Fibroblast of lung (primary cell): Measurements from ENCODE around the gene PRRG3. TPM values are rescaled to one million over a fixed set of nuclear protein-coding genes. Genes with fewer than 3 reads are reported as not detected.

Source experiments
- DNase-seq, 2 donors: peaks; one replicate each; pipeline versions ENCODE4 v3.0.0 to v3.0.0-alpha.2; 2010; ENCODE audit warnings: low read depth in 2 of 2
- H2AFZ ChIP-seq: 2 replicates; pipeline ENCODE4 v1.5.1; 2012; ENCODE audit warnings: low read length, control low read depth, inconsistent platforms
- H3K27ac ChIP-seq: 2 replicates; pipeline ENCODE4 v1.5.1; 2011; ENCODE audit warnings: low read length, control low read depth; ENCODE audit not compliant: insufficient read depth
- H3K27me3 ChIP-seq: 2 replicates; pipeline ENCODE4 v1.5.1; 2011; ENCODE audit warnings: mild to moderate bottlenecking, low read length; ENCODE audit not compliant: control insufficient read depth, insufficient read depth
- H3K36me3 ChIP-seq: 2 replicates; pipeline ENCODE4 v1.5.1; 2011; ENCODE audit warnings: low read length; ENCODE audit not compliant: control insufficient read depth, insufficient read depth
- H3K4me1 ChIP-seq: 2 replicates; pipeline ENCODE4 v1.5.1; 2011; ENCODE audit warnings: low read length; ENCODE audit not compliant: control insufficient read depth, insufficient read depth; ENCODE audit errors: extremely low read depth
- H3K4me2 ChIP-seq: 2 replicates; pipeline ENCODE4 v1.5.1; 2011; ENCODE audit warnings: low read length, control low read depth; ENCODE audit not compliant: insufficient read depth; ENCODE audit errors: extremely low read depth
- H3K4me3 ChIP-seq, 4 experiments: fragments of 200-600 bp in 1 of 4; sonication (generic) in 1 of 4; replicated peaks in 1 of 4; 2 replicates each; pipeline ENCODE4 v1.5.1; 2011 to 2016; ENCODE audit warnings: low read length in 4 of 4, low read depth in 3 of 4, mild to moderate bottlenecking in 3 of 4, control low read depth in 2 of 4, inconsistent platforms in 1 of 4, mixed read lengths in 1 of 4; ENCODE audit not compliant: insufficient read depth in 1 of 4; ENCODE audit errors: control extremely low read depth in 1 of 4
- H3K79me2 ChIP-seq: 2 replicates; pipeline ENCODE4 v1.5.1; 2012; ENCODE audit warnings: mild to moderate bottlenecking, low read length, inconsistent platforms; ENCODE audit not compliant: control insufficient read depth, insufficient read depth
- H3K9ac ChIP-seq: 2 replicates; pipeline ENCODE4 v1.5.1; 2011; ENCODE audit warnings: mild to moderate bottlenecking, low read length, control low read depth; ENCODE audit not compliant: insufficient read depth
- H3K9me3 ChIP-seq: 2 replicates; pipeline ENCODE4 v1.5.1; 2012; ENCODE audit warnings: low read depth, low read length; ENCODE audit not compliant: control insufficient read depth, insufficient read depth
- H4K20me1 ChIP-seq: 2 replicates; pipeline ENCODE4 v1.5.1; 2011; ENCODE audit warnings: low read length; ENCODE audit not compliant: control insufficient read depth, insufficient read depth; ENCODE audit errors: extremely low read depth
- CTCF ChIP-seq, 2 donors: IDR thresholded peaks in 1 of 2; conservative IDR thresholded peaks in 1 of 2; 1 replicate in 1 of 2; 2 replicates in 1 of 2; pipeline ENCODE4 v1.5.1; 2011 to 2012; ENCODE audit warnings: low read length in 2 of 2, control low read depth in 1 of 2, inconsistent platforms in 1 of 2, low read depth in 1 of 2, mild to moderate bottlenecking in 1 of 2
- EZH2 ChIP-seq: IDR thresholded peaks from 2 replicates; pipeline ENCODE4 v1.5.1; 2012; ENCODE audit warnings: low read length, control low read depth, mild to moderate bottlenecking; ENCODE audit errors: missing control alignments
- polyA plus RNA-seq, 2 donors: library from polyadenylated mRNA; depleted of rRNA in 1 of 2; stranded (reverse) in 1 of 2; unstranded in 1 of 2; fragments of >200 nt; gene quantifications; 2 replicates each; pipeline ENCODE4 v1.2.1, GENCODE V29; 2011 to 2012; ENCODE audit warnings: missing spikeins in 1 of 2
- total RNA-seq: library from RNA; depleted of rRNA; stranded (reverse); fragments of >200 nt; gene quantifications from 2 replicates; pipeline ENCODE4 v1.2.1, GENCODE V29; 2014

The PRRG3 gene
- total and polyA plus RNA-seq, 2 donors (not counting 1 experiment from before 2014, with no cell fraction given), result 0.66 TPM; not detected in 1

GRCh38 chrX:151723156-151723760, 28.0 kb downstream of the PRRG3 start:
- DNase-seq, result no peak
- Histone ChIP-seq H3K79me2 (no peaks in the 10 kb centered on the region), H2AFZ (no peak overlapping the region), H3K9ac (no peak overlapping the region), H3K4me1 (no peaks in the 10 kb centered on the region), H3K36me3 (no peaks in the 10 kb centered on the region), H3K27me3 (no peaks in the 10 kb centered on the region), H3K9me3 (no peaks in the 10 kb centered on the region), H3K4me3 (no peak overlapping the region), H4K20me1 (no peaks in the 10 kb centered on the region), H3K4me2 (no peak overlapping the region), H3K27ac (no peak overlapping the region)
- TF ChIP-seq CTCF (conservative IDR thresholded peaks at IDR 0.05 in 1 of 2, IDR thresholded peaks at IDR 0.05 in 1 of 2; ENCODE audit: low read depth in 1 of 2, low read length in 2 of 2), result no peak
- no peak for TF ChIP-seq EZH2

DNA sequence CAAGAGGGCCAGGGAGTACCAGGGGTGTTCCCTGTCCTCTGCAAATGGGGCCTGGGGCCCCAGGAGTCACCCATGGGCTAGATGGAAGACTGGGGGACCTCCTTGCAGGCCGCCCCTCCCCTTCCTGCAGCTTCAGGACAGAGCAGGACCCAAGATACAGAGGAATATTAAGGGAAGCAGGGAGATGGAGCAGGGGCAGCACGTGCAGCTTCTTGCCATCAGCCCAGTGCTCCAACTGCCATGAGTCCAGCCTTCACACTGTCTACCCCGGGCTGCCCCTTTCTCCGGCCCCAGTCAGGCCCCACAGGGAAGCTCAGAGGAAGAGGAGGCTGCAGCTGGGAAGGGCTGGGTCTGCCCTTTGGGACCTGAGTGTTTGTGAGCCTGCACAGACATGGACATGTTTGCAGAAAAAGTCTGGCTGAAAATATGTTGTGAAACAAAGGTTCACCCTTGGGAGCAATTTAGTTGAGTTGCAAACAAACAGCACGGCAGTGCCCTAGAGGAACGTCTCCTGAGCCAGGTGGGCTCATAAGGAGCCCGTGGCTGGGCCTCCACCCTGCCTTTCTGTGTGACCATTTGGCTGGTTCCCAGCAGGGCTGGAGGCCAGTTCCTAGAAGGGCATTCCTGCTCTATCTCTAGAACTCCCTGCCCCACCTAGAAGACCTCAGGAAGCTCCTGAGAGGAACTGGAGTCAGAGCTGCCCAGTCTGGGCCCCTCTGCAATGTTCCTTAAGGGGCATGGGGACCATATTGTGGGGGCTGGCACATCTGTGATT, 29.5 kb downstream of the PRRG3 start:
- Histone ChIP-seq H3K27ac (no peak overlapping the region), H3K4me2 (no peak overlapping the region), H4K20me1 (no peaks in the 10 kb centered on the region), H3K9me3 (no peaks in the 10 kb centered on the region), H2AFZ (no peak overlapping the region), H3K36me3 (no peaks in the 10 kb centered on the region), H3K27me3 (no peaks in the 10 kb centered on the region), H3K4me1 (no peaks in the 10 kb centered on the region), H3K4me3 (no peak overlapping the region), H3K9ac (no peak overlapping the region), H3K79me2 (no peaks in the 10 kb centered on the region)
- TF ChIP-seq EZH2, result no peak
- no peak for TF ChIP-seq CTCF (conservative IDR thresholded peaks at IDR 0.05 in 1 of 2, IDR thresholded peaks at IDR 0.05 in 1 of 2; ENCODE audit: low read depth in 1 of 2, low read length in 2 of 2)
- DNase-seq, result no peak

DNA sequence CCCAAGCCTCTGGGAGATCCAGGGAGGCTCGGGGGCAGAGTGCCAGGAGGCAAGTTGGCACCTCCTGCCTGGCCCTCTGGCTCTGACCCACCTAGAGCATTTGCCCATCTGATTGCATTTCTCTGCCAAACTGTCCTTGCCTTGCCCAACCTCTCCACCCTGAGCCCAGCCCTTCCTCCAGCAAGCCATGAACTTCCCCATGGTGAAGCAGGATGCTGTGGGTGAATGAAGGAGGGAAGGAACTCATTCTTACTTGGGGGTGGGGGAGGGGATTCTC, 30.0 kb downstream of the PRRG3 start:
- DNase-seq, result no peak
- TF ChIP-seq EZH2 (no peak), CTCF (conservative IDR thresholded peaks at IDR 0.05 in 1 of 2, IDR thresholded peaks at IDR 0.05 in 1 of 2; ENCODE audit: low read depth in 1 of 2, low read length in 2 of 2) (no peak)
- Histone ChIP-seq H3K4me2 (no peak overlapping the region), H3K4me3 (no peak overlapping the region), H4K20me1 (no peaks in the 10 kb centered on the region), H3K4me1 (no peaks in the 10 kb centered on the region), H3K9ac (no peak overlapping the region), H3K79me2 (no peaks in the 10 kb centered on the region), H3K27me3 (no peaks in the 10 kb centered on the region), H3K27ac (no peak overlapping the region), H2AFZ (no peak overlapping the region), H3K9me3 (no peaks in the 10 kb centered on the region), H3K36me3 (no peaks in the 10 kb centered on the region)
